Stimulated activated CD4-positive, alpha-beta T cell treated with anti-CD3 and anti-CD28 coated beads, Interleukin-4, amount 100 ng/mL, for 1 hour (primary cell): ENCODE results near the gene IGFBP5.

Experiments
- DNase-seq: peaks from one replicate; pipeline ENCODE4 v3.0.0-alpha.2; 2020

IGFBP5 gene

GRCh38 chr2:216663106-216663505 is 32.2 kb downstream of the IGFBP5 start:
- no peak for DNase-seq

GRCh38 chr2:216661639-216662375 is 33.5 kb downstream of the IGFBP5 start:
- no peak for DNase-seq

- no peak for DNase-seq
These were observed 34.3 kb downstream of the IGFBP5 start for GRCh38 chr2:216661051-216661450.

- no peak for DNase-seq
These were observed 34.9 kb downstream of the IGFBP5 start for GRCh38 chr2:216660496-216660895.

- no peak for DNase-seq
These were observed 36.1 kb downstream of the IGFBP5 start for GRCh38 chr2:216659276-216659675.

- no peak for DNase-seq
These were observed 36.6 kb downstream of the IGFBP5 start for GRCh38 chr2:216658757-216659156.

GRCh38 chr2:216657980-216658379 is 37.4 kb downstream of the IGFBP5 start:
- DNase-seq = no peak

- DNase-seq = no peak
These were observed 38.1 kb downstream of the IGFBP5 start for GRCh38 chr2:216657086-216657855.

- DNase-seq = no peak
These were observed 40.8 kb downstream of the IGFBP5 start for GRCh38 chr2:216654528-216655052.

GRCh38 chr2:216653931-216654365 is 41.4 kb downstream of the IGFBP5 start:
- DNase-seq = no peak

GRCh38 chr2:216653093-216653799 is 42.1 kb downstream of the IGFBP5 start:
- DNase-seq = no peak

GRCh38 chr2:216652566-216652965 is 42.8 kb downstream of the IGFBP5 start:
- no peak for DNase-seq

GRCh38 chr2:216651351-216651881 is 43.9 kb downstream of the IGFBP5 start:
- DNase-seq = no peak

- DNase-seq = no peak
These were observed 44.6 kb downstream of the IGFBP5 start for GRCh38 chr2:216650626-216651257.

- DNase-seq = no peak
These were observed 45.8 kb downstream of the IGFBP5 start for GRCh38 chr2:216649574-216649973.

GRCh38 chr2:216648105-216648504 is 47.2 kb downstream of the IGFBP5 start:
- DNase-seq = no peak

- DNase-seq = no peak
These were observed 49.2 kb downstream of the IGFBP5 start for GRCh38 chr2:216646116-216646515.

GRCh38 chr2:216645636-216645950 is 49.8 kb downstream of the IGFBP5 start:
- DNase-seq = no peak

GRCh38 chr2:216644842-216645635 is 50.3 kb downstream of the IGFBP5 start:
- DNase-seq = no peak

GRCh38 chr2:216643986-216644659 is 51.2 kb downstream of the IGFBP5 start:
- no peak for DNase-seq

GRCh38 chr2:216637472-216637871 is 57.9 kb downstream of the IGFBP5 start:
- DNase-seq = no peak
